ENCODE data around the gene LYRM2.

LYRM2 gene

GRCh38 chr6:89575562-89575960, 63.0 kb downstream of the LYRM2 start:
- DNase-seq: no peak

GRCh38 chr6:89574910-89575561, 63.5 kb downstream of the LYRM2 start:
- no peaks in the 10 kb centered on the region for H3K27me3 ChIP-seq (replicated peaks; ENCODE audit: insufficient read depth, low read length)
- H3K4me2 ChIP-seq (ENCODE audit: low read depth, low read length): no peak overlapping the region
- H2AFZ ChIP-seq (ENCODE audit: low read length): no peak overlapping the region
- H3K27ac ChIP-seq (ENCODE audit: low read length): no peak overlapping the region
- no peaks in the 10 kb centered on the region for H3K9me2 ChIP-seq (replicated peaks; ENCODE audit: insufficient read depth, low read length)
- DNase-seq: peak; percentile 22
- H3K79me2 ChIP-seq (ENCODE audit: low read length): no peaks in the 10 kb centered on the region
- H3K36me3 ChIP-seq (replicated peaks; ENCODE audit: insufficient read depth, low read length): no peaks in the 10 kb centered on the region
- H3F3A ChIP-seq (ENCODE audit: insufficient read depth, low read length): no peaks in the 10 kb centered on the region
- TF ChIP-seq EZH2phosphoT487 (IDR thresholded peaks at IDR 0.05; ENCODE audit: low read length) (no peak), EZH2 (optimal IDR thresholded peaks at IDR 0.05; ENCODE audit: low read depth, low read length) (no peak), CTCF (IDR thresholded peaks at IDR 0.05; ENCODE audit: low read length) (no peak)
- no peaks in the 10 kb centered on the region for H4K20me1 ChIP-seq (ENCODE audit: insufficient read depth, low read length)
- H3K9me3 ChIP-seq (replicated peaks; ENCODE audit: insufficient read depth, low read length): no peaks in the 10 kb centered on the region
- H3K9ac ChIP-seq (ENCODE audit: low read length): no peak overlapping the region
- H3K4me1 ChIP-seq (ENCODE audit: low read length): peaks cover 11% of the 10 kb centered on the region; the same call in 1 of the 2 replicates
- H3K4me3 ChIP-seq (ENCODE audit: low read length): no peak overlapping the region

More at GRCh38 chr6:89575562-89575960, 63.0 kb downstream of the LYRM2 start:
- no peaks in the 10 kb centered on the region for H3K9me2 ChIP-seq (replicated peaks; ENCODE audit: insufficient read depth, low read length)
- H4K20me1 ChIP-seq (ENCODE audit: insufficient read depth, low read length): no peaks in the 10 kb centered on the region
- no peak overlapping the region for H3K4me2 ChIP-seq (ENCODE audit: low read depth, low read length)
- no peaks in the 10 kb centered on the region for H3K27me3 ChIP-seq (replicated peaks; ENCODE audit: insufficient read depth, low read length)
- H3K4me1 ChIP-seq (ENCODE audit: low read length): peaks cover 11% of the 10 kb centered on the region; the same call in 1 of the 2 replicates
- no peak overlapping the region for H2AFZ ChIP-seq (ENCODE audit: low read length)
- TF ChIP-seq CTCF (IDR thresholded peaks at IDR 0.05; ENCODE audit: low read length) (no peak), EZH2 (optimal IDR thresholded peaks at IDR 0.05; ENCODE audit: low read depth, low read length) (no peak), EZH2phosphoT487 (IDR thresholded peaks at IDR 0.05; ENCODE audit: low read length) (no peak)
- no peak overlapping the region for H3K9ac ChIP-seq (ENCODE audit: low read length)
- H3K9me3 ChIP-seq (replicated peaks; ENCODE audit: insufficient read depth, low read length): no peaks in the 10 kb centered on the region
- H3K4me3 ChIP-seq (ENCODE audit: low read length): no peak overlapping the region
- H3K27ac ChIP-seq (ENCODE audit: low read length): no peak overlapping the region
- no peaks in the 10 kb centered on the region for H3K36me3 ChIP-seq (replicated peaks; ENCODE audit: insufficient read depth, low read length)
- no peaks in the 10 kb centered on the region for H3F3A ChIP-seq (ENCODE audit: insufficient read depth, low read length)
- no peaks in the 10 kb centered on the region for H3K79me2 ChIP-seq (ENCODE audit: low read length)

GRCh38 chr6:89567630-89568390, 70.7 kb downstream of the LYRM2 start:
- no peaks in the 10 kb centered on the region for H4K20me1 ChIP-seq (ENCODE audit: insufficient read depth, low read length)
- no peaks in the 10 kb centered on the region for H3K27me3 ChIP-seq (replicated peaks; ENCODE audit: insufficient read depth, low read length)
- no peaks in the 10 kb centered on the region for H3K36me3 ChIP-seq (replicated peaks; ENCODE audit: insufficient read depth, low read length)
- H3K4me2 ChIP-seq (ENCODE audit: low read depth, low read length): no peak overlapping the region
- no peaks in the 10 kb centered on the region for H3K9me3 ChIP-seq (replicated peaks; ENCODE audit: insufficient read depth, low read length)
- H3F3A ChIP-seq (ENCODE audit: insufficient read depth, low read length): no peaks in the 10 kb centered on the region
- H2AFZ ChIP-seq (ENCODE audit: low read length): no peak overlapping the region
- H3K4me1 ChIP-seq (ENCODE audit: low read length): no peaks in the 10 kb centered on the region
- TF ChIP-seq CTCF (IDR thresholded peaks at IDR 0.05; ENCODE audit: low read length) (no peak), EZH2 (optimal IDR thresholded peaks at IDR 0.05; ENCODE audit: low read depth, low read length) (no peak), EZH2phosphoT487 (IDR thresholded peaks at IDR 0.05; ENCODE audit: low read length) (no peak)
- no peak overlapping the region for H3K9ac ChIP-seq (ENCODE audit: low read length)
- H3K79me2 ChIP-seq (ENCODE audit: low read length): no peaks in the 10 kb centered on the region
- no peak for DNase-seq
- no peak overlapping the region for H3K4me3 ChIP-seq (ENCODE audit: low read length)
- H3K27ac ChIP-seq (ENCODE audit: low read length): no peak overlapping the region
- no peaks in the 10 kb centered on the region for H3K9me2 ChIP-seq (replicated peaks; ENCODE audit: insufficient read depth, low read length)

Data from MM.1S (cell line).